Stimulated activated CD8-positive, alpha-beta memory T cell treated with anti-CD3 and anti-CD28 coated beads, Interleukin-15, amount 100 ng/mL, for 24 hours (primary cell): ENCODE results near the gene PLEKHG4.
A peak's percentile ranks its signal among the peaks of the same experiment; 100 is the strongest.

ENCODE experiments used
- DNase-seq: peaks from one replicate; pipeline ENCODE4 v3.0.0-alpha.2; 2020; ENCODE audit warnings: low read depth

Gene PLEKHG4

DNA sequence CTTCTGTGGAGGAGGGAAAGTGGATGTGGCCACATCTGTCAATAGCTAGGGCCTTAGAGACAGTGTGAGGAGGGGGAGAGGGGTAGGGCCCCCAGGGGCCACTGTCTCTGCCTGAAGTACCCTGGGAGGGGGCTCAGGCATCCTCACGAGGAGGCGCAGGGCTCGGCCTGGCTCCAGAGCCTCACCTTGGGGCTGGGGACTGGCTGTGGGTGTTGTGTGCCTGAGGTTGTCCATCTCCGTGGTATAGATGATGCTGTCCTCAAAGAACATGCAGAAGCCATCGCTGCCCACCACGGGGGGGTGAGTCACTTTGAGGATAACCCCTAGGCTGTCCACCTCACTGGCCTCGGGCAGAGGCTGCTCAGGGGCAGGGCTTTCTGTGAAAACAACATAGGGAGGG lies 12.1 kb downstream of the PLEKHG4 start:
- DNase-seq, result no peak

DNA sequence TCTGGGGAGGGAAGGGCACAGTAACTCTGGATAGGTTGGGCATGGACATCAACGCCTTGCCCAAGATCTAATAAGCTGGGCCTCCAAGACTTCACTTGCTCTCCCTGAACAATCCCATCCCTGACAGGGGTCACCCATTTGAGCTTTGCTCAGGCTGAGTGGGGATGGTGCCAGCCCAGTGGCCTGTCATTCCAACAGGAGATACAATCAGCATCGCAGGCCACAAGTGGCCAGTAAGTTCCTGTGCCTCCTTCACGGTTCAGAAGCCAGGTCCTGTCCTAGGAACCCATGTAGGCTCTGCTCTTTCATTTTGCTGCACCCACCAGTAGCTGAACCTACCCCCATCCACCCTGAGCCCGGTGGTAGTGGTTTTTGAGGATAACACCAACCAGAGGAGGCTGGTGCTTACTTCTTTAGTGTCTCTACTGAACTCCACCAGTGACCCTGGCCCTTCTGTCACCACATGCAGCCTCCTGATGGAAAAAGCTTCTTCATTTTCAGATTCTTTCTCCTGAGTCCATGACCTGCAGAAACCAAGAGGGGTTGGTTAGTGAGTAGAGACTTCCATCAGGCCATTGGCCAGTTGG lies 14.9 kb downstream of the PLEKHG4 start:
- DNase-seq, result no peak

DNA sequence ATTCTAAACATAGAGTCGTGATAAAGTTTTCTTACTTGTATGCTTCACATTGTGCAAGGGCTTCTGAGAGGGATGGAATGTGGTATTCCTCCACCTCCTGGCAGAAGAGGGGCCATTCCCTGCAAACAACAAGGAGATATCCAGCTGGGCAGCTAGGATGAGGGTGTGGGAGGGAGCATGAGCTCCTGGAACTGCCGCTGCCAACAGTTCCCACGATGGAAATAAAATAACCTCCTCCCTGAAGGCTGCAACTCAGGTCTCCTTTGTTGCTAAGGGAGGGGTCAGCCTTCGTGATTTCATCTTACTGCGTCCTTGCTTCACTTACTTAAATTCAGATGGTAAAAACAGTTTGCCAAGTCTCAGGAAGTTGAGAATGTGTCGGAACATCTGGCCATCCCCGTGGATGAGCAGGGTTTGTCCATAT lies 15.6 kb downstream of the PLEKHG4 start:
- DNase-seq, result no peak

DNA sequence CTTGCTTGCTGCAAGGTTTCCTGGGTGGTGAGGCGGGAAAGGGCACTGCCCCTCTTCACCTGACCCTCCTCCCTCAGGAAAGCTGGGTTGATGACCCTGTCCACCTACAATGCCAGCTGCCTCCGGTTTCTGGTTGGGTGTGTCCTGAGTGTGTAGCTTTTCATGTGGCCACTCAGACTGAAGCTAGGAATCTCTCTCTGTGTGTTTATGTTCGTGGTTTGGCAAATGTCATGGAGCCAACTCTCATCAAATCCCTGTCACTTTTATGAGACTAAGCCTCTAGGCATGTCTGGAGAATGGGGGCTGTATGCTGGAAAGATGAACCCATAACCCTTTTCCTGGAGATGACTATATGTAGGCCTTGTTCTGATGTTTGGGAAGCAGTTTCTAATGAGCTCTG lies 17.1 kb downstream of the PLEKHG4 start:
- no peak for DNase-seq

DNA sequence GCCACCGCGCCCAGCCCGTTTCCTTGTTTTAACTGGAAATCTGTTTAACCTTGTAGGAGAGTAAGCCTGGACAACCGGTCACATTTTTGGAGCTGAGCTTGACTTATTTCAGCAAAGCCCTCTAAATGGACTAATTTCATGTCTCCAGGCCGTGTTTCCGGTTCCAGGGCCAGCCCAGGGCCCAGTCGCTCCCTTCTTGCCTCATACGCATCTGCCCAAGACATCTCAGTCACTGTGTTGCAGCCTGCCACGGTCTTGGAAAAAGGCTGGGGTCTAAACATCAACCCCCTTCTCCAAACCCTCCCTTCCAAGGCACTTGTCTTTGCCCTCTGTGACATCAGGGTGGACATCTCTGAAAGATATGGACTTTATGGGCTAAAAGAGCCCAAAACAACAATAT lies 18.9 kb downstream of the PLEKHG4 start:
- DNase-seq, result no peak

DNA sequence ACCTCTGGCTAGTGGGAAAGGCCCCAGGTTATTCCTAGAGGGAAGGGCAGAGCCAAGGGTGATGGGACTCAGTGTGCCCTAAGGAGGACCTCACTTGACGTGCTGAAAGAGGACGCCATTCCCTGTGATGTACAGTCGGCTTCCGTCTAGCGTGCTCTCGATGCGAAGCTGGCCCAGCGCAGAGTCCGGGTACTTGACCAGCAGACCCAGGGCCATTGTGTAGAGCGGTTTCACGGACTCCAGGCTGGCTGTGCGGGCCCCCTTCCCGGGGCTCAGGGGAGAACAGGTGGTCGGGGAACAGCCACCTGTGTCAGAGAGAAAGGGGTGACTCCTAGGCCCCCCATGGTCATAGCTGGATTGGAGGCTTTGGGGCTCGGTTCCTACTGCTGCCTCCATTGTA lies 19.9 kb downstream of the PLEKHG4 start:
- no peak for DNase-seq

DNA sequence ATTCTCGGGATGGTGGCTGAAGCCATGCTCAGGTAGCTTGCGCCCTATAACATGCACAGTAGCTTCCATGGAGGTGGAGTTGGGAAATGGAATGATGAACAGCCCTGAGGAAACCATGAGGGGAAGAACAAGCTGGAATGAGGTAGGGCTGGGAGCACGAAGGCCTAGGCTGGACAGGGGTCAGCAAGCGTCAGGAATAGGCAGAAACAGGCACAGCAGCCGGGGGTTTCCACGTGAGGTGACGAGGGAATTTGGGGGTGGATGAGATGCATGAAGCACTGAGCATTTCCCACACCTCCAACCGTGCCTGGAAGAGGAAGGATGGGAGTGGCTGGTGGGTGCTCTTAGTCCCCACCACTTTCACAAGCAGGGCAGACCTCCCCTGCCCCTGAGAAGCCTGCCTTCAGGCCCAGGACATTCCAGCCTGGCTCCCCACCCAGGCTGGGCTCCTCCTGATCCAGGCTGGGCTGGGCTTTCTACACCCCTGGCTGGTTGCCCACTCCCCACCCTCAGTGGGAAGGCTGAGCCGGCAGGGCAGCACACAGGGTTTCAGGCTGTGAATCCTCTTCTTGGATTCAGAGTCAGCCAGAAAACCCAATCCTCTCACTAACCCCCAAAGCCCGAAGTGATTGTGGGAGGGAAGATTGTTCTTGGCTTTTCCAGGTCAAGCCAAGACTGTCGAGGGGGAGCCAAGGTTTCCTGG lies 21.9 kb downstream of the PLEKHG4 start:
- DNase-seq, result no peak

DNA sequence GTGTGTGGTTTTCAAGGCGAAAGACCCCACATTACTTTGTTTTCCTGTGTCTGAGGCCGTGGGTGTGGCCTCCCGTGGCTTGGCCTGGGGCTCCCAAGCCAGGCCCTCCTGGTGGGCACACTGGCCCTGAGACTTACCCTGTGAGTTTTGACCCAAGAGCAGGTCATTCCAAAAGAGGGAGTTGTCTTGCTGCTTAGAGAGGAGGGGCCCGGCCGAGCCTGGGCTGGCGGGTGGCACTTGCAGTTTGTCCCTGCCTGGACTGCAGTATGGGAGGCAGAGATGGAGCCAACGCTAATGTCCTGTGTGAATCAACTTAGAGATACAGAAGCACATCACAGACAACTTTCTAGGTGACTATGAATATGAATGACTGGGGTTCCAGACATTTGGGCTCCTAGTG lies 22.7 kb downstream of the PLEKHG4 start:
- DNase-seq, result no peak

DNA sequence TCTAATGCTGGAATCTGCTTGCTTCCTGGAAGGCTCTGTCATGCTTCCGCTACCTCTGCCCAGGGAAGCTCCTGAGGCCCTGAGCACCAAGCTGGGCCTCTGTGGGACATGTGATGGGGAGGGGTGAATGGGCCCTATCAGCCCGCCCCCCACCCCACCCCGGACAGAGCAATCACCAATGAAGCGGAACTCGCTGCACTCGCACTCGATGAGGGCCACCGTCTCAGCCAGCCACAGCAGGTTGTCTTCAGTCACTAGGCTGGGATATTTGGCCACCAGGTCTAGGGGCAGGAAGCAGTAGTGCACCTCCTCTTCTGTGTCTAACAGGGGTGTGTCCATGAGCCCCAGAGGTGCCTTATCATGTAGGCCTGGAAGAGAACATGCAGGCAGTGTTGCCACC lies 23.6 kb downstream of the PLEKHG4 start:
- no peak for DNase-seq

DNA sequence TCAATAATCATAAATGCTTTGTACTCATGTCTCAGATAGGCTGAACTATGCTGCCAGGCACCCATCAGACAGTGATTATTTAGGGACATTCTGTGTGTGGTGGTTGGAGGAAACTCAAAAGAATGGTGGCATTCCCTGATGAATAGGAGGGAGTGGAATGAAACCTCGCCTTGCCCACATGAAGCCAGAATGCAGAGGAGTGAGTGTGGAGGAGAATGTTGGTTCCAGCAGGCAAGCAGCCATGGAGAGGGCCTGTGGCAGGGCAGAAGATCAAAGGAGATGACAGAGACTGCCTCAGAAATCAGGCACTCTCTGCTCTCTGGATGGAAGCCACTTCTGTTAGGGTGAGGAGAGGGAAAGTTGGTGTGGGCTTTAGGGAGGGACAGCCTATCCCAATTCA lies 24.7 kb downstream of the PLEKHG4 start:
- DNase-seq, result no peak

DNA sequence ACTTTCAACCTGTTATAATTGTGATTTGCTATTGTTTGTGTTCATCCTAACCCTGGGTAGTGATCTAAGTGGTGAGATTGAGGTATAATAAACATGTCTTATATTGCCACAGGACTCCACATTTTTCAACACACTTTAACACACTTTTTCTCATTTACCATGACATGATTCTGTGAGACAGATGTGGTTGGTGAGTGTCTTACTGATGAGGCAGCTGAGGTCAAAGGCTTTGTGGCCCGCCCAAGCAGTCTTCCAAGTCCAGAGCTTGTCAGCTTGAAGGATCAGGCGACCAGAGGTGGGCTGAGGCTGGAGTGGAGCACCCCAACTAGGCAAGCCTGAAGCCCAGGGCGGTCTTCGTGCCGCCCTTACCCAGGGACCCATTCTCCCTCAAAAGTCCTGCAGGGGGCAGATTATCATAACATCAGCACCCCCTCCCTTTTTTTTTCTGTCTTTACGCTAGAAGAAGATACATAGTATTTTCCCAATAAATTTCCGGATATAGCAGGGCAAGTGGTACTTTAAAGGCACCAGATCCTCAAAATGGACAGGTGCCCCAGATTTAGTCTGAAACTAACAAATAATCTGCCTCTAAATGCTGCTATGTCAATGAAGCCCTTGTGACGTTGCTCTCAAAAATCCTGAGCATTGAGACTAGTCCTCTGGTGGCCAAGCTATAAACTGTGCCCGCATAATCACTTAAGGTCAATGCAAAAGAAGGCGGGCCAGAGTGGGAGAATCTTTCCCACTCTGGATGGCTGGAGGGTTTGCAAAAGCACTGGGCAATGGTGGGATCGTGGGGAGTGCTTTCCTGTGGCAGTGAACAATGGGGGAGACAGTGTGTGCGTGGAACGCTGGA lies 26.1 kb downstream of the PLEKHG4 start:
- no peak for DNase-seq

DNA sequence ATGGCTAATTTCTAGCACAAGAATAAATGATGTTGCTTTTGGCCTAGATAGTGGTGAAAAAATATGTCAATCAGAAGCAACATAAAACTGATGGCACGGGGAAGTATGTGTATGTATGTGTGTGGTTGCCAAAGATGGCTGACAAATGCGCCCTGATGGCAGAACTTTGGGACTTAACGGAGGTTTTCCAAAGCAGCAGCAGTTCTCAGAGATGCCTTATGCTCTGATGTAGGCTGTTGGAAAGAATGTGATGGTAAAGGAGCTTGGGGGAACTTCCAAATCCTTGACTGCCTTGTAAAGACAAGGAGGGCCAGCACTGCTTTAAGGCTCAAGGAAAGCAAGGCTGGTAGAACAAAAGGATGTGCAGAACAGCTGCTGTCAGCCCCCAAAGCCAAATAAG lies 31.2 kb downstream of the PLEKHG4 start:
- DNase-seq, result no peak

DNA sequence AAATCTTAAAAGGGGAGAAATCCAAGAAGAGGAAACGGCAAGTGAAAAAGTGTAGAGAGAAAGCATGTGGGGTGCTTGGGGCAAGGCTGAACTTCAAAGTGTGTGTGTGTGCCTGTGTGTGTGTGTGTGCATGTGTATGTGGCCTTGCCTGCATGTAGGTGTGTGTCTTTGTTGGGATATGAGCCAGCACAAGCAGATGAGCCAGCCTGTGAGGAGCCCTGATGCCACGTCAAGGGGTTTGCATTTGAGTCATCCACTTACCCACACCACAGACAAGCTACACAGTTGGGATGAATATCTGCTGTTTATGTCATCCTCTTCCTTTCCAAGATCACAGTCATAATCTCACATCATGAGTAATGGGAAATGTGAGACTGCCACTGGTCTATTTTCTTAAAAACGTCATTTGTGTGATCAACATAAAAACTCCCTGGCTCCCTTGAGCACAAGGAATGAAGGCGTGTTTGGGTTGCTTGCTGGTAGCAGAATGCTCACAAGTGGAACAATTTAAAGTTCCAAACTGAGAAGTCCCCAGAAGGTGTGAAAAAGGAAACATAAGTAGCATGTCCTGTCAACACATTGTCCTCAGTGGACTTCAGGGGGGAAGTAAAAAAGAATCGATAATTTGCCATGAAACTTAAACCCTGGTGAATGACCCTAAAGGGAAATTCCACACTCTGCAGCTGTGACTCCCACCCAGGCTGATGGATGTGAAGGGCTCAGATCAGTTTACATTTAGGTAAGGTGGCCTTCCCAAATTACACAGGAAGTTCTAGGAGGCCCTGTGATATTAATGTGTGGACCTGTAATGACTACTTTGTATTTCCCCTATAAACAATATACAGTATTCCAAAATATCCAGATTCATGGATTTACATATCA lies 32.5 kb downstream of the PLEKHG4 start:
- peak; percentile 36 for DNase-seq

DNA sequence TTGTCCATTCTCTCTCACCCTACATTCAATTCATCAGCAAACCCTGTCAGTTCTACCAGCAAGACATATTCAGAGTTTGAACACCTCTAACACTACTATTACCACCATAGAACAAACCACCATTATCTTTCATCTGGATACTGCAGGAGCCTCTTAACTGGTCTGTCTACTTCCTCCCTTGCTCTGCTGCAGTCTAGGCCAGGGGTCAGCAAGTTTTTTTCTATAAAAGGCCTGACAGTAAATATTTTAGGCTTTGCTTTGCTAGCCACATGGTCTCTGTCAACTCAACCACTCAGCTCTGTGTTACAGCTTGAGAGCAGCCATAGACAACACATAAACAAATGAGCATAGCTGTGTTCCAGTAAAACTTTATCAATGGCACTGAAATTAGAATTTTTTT lies 33.4 kb downstream of the PLEKHG4 start:
- DNase-seq, result no peak

DNA sequence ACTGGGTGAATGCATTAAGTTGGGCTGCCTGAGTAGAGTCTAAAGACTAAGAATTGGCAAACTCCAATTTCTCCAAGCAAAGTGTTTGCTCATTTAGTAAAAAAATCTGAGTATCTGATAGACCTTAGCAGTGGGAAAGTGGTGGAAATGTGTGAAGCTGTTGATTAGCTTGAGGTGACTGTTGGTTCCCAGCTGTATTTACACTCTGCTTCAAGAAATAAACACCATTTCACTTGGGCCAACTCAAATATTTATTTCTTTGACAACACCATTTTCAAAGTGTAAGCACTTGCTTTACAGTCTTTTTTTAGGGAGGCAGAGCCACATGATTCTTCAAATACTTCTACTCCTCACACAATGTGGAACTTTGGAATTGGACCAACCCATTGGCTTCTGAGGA lies 38.5 kb downstream of the PLEKHG4 start:
- no peak for DNase-seq

DNA sequence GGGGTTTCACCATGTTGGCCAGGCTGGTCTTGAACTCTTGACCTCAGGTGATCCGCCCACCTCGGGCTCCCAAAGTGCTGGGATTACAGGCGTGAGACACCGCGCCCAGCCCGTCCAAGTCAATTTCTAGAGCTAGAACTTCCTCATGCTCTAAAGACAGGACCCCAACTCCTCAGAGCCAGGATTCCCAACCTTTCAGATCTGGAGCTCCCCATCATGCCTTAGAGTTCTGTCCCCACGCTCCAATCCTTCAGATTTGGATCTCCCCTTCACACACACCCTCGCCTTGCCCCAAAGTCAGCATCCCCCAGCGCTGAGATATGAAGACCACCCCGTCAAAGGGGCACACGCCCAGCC lies 46.8 kb downstream of the PLEKHG4 start:
- DNase-seq, result no peak

DNA sequence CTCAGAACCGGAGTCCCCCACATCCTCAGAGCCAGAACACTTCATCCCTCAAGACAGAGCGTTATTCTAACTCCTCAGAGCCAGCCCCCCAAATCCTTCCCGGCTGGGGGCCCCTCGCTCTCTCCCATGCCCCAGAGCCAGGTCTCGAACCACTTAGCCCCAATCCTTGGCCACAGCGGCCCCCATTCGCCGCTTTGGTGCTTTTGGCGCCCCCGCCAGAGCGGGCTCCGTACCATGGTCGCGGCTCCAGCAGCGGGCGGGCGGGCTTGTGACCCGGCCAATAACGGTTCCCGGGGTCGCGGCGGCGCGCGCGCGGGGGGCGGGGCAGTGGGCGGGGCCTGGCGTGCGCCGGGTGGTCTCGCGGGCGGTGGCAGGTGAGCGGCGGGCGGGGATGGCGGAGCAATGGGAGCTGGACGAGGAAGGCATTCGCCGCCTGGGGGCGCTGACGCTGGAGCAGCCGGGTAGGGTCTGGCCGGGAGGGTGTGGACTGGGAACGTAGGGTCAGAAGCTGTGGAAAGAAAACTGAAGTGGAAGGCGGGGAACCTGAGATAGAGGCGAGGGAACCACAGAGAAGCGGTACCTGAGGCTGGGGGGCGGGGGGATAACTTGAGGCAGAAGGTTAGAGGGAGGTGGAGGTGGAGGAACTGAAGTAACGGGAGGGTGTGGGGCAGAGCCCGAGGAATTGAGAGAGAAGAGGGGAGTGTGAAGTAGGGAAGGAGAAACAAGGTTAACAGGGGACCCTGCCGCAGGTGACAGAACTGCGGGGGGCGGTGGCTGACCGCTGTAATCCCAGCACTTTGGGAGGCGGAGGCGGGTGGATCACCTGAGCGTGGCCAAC lies 47.4 kb downstream of the PLEKHG4 start, which contains the start of the genes KCTD19 and LRRC36:
KCTD19 (minus strand) TSS at position 270 of the 838 bp plus-strand sequence; CDS start at position 236, 34 bp downstream.
LRRC36 (plus strand) TSS at position 344 of the 838 bp plus-strand sequence; CDS start at position 392, 48 bp downstream.
- DNase-seq, result peak; percentile 42

DNA sequence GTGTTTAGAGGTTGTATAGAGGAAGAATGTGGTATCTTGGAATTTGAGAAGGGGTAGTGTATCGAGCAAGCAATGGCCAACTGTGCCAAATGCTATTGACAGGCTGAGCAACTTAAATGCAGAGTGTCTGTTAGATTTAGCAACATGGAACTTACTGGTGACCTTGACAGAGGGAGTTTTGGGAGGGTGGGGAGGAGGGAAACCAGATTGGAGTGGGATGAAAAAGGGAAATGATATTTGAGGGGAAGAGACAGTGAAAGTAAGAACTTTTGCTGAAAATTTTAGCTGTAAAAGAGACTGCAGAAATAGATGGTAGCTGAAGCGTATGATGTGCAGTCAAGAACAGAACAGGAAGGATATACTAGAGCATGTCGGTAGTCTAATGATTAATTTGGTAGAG lies 48.4 kb downstream of the PLEKHG4 start:
- no peak for DNase-seq

DNA sequence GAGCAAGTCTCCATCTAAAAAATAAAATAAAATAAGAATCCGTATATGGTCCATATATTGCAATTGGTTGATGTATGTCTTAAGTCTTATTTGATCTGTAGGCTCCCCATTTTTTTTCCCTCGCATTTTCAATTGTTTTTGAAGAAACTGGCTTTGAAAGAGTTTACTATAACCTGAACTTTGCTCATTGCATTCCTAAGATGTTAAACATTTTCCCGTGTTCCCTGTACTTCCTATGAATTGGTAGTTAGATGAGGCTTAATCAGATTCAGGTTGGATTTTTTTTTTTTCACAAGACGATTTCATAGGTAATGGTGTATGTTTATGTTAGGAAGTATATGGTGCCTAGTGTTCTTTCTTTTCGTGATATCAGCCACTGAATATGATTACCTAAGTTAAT lies 50.6 kb downstream of the PLEKHG4 start:
- DNase-seq, result no peak

DNA sequence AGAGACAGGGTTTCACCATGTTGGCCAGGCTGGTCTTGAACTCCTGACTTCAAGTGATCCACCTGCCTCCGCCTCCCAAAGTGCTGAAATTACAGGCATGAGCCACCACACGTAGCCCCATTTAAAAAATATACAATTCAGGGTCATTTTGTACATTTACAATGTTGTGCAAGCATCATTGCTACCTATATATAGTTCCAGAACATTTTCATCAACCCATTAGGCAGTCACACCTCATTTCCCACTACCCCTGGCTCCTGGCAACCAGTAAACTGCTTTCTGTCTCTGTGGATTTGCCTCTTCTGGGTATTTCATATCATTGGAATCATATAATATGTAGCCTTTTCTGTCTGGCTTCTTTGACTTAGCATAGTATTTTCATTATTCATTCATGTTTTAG lies 54.0 kb downstream of the PLEKHG4 start:
- DNase-seq, result no peak

DNA sequence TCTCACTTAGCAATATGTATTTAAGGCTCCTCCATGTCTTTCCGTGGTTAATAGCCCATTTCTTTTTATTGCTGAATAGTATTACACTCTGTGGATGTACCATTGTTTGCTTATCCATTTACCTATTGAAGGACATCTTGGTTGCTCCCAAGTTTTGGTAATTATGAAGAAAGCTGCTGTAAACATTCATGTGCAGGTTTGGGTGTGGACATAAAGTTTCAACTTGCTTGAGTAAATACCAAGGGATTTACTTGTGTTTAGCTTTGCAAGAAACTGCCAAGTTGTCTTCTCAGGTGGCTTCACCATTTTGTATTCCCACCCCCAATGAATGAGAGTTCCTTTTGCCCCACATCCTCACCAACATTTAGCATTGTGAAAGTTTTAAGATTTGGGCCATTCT lies 56.8 kb downstream of the PLEKHG4 start:
- DNase-seq, result no peak
